Measurements from ENCODE around the gene SEC61A2.

SEC61A2 gene

DNA sequence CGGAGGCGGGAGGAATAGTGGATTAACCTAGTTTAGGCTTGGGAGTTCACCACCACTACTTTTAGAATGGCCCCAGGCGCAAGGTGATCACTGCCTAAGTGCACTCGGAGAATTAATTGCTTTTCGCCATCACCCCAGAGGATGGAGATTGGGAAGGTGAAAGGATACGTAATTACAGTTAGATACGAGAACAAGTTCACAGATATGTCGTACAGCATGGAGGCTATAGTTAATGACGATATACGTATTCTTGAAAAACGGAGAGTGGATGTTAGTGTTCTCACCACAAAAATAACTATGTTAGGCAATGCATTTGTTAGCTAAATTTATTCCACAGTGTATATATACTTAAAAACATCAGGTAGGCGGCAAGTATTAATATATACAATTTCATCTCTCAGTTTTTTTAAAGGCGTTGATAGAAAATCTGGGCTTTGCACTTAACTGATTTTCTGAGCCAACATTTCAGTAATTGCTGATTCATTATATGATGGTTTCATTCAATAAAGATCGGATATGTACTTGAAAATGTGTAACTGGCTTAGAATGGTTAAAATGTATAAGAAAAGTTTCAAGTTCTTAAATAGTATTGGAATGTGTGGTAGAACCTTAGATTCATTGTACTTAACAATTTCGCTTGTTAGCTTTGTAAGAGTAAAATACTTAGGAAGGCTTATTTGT lies 67.2 kb downstream of the SEC61A2 start:
- no peak for DNase-seq (ENCODE audit: low read depth)

DNA sequence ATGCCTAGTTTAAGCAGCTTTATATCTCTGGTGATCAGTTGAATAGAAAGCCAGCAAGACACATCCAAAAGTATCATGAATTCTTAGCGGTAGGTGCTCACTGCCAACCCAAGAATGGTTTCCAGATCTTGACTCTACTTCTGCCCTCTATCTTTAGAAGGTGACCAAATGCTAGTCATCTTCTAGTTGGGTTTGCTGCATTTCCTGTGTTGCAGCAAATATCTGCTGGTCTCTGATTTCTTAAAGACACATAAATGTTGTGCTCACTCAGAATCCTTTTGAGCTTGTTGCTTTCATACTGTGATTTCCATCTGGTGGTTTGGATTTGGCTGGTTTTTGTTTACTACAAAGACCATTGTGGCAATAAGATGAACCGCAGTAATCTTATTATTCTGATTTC lies 68.7 kb downstream of the SEC61A2 start:
- DNase-seq (ENCODE audit: low read depth): no peak

DNA sequence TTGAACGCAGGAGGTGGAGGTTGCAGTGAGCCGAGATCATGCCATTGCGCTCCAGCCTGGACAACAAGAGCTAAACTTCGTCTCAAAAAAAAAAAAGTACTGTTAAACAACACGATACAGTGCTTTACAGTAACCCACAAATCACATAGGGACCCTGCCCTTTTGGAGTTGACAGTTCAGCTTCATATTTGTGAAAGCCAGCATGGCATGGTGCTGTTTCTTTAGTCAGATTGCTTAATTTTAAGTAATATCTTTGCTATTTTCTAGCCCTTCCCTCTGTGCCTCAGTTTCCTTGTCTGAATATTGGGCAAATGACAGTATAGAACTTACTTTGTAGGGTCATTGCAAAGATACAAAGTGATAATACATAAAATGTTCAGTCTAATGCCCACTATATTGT lies 71.4 kb downstream of the SEC61A2 start:
- DNase-seq (ENCODE audit: low read depth): no peak

DNA sequence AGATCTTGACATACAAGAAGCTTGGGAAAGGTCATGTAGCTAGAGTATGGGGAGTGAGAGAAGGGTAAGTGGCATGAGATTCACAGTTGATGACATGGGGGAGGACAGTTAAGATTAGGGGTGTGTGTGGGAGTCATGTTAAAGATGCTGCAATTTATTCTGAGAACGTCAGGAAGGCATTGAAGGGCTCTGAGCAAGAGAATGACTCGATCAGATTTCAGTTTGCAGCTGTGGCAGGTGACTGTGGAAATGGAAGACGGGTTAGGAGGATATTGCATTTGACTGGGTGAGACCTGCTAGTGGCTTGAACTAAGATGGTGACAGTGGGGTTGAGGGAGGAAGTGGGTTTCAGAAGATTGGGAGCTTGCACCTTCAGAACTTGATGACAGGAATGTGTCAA lies 72.1 kb downstream of the SEC61A2 start:
- no peak for DNase-seq (ENCODE audit: low read depth)

DNA sequence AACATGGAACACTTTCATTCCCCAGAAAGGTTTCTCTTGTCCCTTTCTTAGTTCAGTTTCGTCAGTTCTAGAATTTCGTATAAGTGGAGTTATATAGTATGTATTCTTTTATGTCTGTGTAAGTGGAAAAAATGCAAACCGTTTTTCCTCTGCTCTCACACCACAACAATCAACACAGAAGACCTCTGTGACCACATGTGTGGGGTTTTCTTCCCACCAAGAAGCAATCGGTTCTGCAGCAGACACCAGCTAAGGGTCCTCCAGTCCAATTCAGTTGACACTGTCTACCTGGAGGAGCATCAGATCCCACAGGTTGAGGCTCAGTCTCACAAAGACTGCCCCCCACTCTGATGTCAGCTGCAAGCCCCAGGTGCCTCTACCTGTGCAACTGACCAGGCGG lies 72.7 kb downstream of the SEC61A2 start:
- no peak for DNase-seq (ENCODE audit: low read depth)

DNA sequence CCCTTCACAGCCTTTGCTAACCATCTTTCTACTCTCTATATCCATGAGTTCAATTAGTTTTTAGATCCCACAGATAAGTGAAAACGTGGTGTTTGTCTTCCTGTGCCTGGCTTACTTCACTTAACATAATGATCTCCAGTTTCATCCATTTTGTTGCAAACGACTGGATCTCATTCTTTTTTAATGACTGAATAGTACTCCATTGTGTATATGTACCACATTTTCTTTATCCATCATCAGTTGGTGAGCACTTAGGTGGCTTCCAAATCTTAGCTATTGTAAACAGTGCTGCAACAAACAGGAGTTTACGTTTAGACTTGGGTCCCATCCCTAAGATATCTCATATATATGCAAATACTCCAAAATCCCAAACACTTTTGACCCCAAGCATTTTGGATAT lies 75.6 kb downstream of the SEC61A2 start:
- no peak for DNase-seq (ENCODE audit: low read depth)

DNA sequence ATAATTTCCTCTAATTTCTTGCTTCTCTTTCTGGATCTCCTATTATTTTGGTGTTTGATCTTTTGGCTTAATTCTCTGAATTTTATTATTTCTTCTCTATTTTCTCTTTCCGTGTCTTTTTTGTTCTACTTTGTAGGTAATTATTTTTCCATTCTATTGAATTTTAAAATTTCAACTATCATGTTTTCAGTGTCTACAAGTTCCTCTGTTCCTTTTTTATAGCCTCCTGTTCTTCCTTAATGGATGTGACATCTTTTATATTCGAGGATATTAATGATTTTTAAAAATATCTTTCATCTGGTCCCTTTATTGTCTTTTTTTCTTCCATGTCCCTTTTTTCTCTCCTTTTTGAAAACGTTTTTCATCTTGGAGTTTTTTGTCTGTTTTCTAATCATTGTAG lies 77.6 kb downstream of the SEC61A2 start:
- DNase-seq (ENCODE audit: low read depth): no peak

DNA sequence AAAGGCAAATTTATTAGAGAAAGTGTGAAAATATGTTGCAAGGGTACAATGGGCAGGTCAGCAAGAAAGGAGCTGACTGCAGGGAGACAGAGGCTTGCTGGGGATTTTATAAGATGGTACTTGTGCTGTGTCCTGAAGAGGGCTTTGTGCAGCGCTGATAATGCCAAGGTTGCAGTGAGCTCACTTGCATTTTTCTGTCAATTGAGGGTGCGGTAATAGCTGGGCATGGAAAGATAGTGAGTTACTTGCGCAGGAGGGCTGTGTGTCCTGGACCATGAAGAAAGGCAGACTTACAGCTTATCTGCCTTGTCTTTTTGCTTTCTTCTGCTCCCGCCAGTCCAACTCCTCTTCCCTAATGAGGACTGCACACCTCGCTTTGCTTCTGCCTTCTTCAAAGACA lies 79.0 kb downstream of the SEC61A2 start:
- no peak for DNase-seq (ENCODE audit: low read depth)

DNA sequence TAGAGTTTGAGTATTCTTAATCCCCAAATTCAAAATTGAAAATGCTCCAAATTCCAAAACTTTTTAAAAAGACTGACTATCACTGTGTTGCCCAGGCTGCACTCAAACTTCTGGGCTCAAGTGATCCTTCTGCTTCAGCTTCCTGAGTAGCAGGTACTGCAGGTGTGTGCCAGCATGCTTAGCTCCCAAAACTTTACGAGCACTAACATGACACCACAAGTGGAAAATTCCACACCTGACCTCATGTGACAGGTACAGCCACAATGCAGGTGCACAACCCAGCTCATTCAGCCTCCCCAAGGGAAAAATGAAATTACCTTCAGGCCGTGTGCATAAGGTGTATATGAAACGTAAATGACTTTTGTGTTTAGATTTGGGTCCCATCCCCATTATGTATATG lies 83.0 kb downstream of the SEC61A2 start:
- no peak for DNase-seq (ENCODE audit: low read depth)

DNA sequence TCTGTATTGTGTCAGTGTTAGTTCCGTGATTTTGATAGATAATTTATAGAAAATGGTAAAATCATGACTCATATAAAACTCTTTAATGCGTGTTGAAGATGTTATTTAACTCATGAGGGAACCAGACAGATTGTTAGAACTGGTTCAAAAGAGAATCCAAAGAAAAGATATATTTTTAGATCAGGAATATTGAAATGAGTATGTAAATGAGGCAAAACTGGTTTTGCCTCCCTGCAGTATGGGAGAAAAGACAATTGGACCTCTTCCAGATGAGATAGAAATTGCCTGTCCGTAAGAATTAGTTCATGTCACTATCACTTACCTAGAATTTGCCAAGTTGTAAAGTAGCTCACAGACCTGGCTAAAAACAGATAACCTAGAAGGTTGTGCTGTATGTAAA lies 84.1 kb downstream of the SEC61A2 start:
- no peak for DNase-seq (ENCODE audit: low read depth)

DNA sequence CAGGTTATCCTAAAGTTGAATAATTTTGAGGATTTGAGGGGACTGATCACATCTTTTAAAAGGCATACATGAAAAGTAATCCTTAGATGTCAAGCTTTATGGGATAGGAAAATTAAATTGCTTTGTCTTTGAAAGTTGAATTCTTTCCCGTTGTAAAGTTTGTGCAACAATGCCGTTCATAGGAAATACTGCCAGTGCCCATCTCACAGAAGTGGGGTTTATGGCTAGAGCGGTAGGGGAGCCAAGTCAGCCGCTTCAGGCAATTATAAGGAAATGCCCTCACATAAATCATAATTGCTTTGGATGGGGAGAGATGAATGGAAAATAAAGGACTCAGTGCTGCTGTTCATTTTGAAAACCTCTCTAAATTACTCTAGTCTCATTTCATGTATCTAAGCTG lies 84.6 kb downstream of the SEC61A2 start:
- DNase-seq (ENCODE audit: low read depth): no peak

DNA sequence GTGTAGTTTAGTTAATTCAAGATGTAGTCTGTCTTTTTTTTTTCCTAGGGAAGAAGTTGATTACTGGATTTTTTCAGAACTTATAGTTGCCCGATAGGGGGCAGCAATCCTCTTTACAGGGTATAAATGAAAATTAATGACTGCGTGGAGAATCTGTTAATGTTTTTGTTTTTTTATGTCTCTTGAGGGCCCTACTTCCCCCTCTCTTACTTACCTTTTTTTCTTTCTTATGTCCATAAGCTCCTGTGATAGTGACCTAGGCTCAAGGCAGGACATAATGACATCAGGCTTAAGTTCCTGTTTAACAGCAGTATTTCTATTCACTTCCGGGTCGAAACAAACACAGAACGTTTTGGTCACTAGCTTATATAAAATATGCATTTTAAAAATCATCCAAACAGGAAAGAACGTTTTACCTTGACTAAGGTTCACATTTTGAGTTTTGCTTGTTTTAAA lies 85.3 kb downstream of the SEC61A2 start:
- DNase-seq (ENCODE audit: low read depth): no peak
